Parathyroid adenoma (tissue), 2 donors: Measurements from ENCODE around the gene CLCN6.

Source experiments
- H2AFZ ChIP-seq: fragments of 300-600 bp; sonication (generic); one replicate; pipeline ENCODE4 v1.7.0; 2017; ENCODE audit warnings: antibody characterized with exemption, mild to moderate bottlenecking
- H3K27ac ChIP-seq: fragments of 300-600 bp; sonication (generic); one replicate; pipeline ENCODE4 v1.7.0; 2017
- H3K27me3 ChIP-seq: fragments of 300-600 bp; sonication (generic); one replicate; pipeline ENCODE4 v1.7.0; 2017; ENCODE audit warnings: low read length; ENCODE audit not compliant: control insufficient read depth, insufficient read depth
- H3K36me3 ChIP-seq: fragments of 300-600 bp; sonication (generic); one replicate; pipeline ENCODE4 v1.7.0; 2017; ENCODE audit warnings: low read length; ENCODE audit not compliant: control insufficient read depth, insufficient read depth
- H3K4me1 ChIP-seq: fragments of 300-600 bp; sonication (generic); one replicate; pipeline ENCODE4 v1.7.0; 2017; ENCODE audit warnings: control low read depth
- H3K4me2 ChIP-seq: fragments of 300-600 bp; sonication (generic); one replicate; pipeline ENCODE4 v1.7.0; 2017; ENCODE audit warnings: low read length
- H3K4me3 ChIP-seq: fragments of 300-600 bp; sonication (generic); one replicate; pipeline ENCODE4 v1.7.0; 2017; ENCODE audit warnings: low read depth, low read length
- H3K79me2 ChIP-seq: fragments of 300-600 bp; sonication (generic); one replicate; pipeline ENCODE4 v1.7.0; 2017; ENCODE audit warnings: control low read depth
- H3K9ac ChIP-seq: fragments of 300-600 bp; sonication (generic); one replicate; pipeline ENCODE4 v1.7.0; 2017; ENCODE audit warnings: mild to moderate bottlenecking
- H3K9me3 ChIP-seq: fragments of 300-600 bp; sonication (generic); one replicate; pipeline ENCODE4 v1.7.0; 2017; ENCODE audit warnings: low read length; ENCODE audit not compliant: control insufficient read depth
- CTCF ChIP-seq: fragments of 300-600 bp; sonication (generic); IDR thresholded peaks from one replicate; pipeline ENCODE4 v1.7.0; 2017; ENCODE audit warnings: antibody characterized with exemption, mild to moderate bottlenecking
- donor health status: primary hyperparathyroidism.

CLCN6 gene

GRCh38 chr1:11841245-11842153 is 35.5 kb downstream of the CLCN6 start:
- H3K9ac ChIP-seq = no peak overlapping the region
- no peak overlapping the region for H2AFZ ChIP-seq
- H3K4me1 ChIP-seq = no peaks in the 10 kb centered on the region
- no peaks in the 10 kb centered on the region for H3K36me3 ChIP-seq
- H3K27ac ChIP-seq = no peak overlapping the region
- no peaks in the 10 kb centered on the region for H3K9me3 ChIP-seq
- no peak overlapping the region for H3K4me2 ChIP-seq
- no peak for TF ChIP-seq CTCF
- H3K27me3 ChIP-seq = no peaks in the 10 kb centered on the region
- H3K79me2 ChIP-seq = no peaks in the 10 kb centered on the region
- no peak overlapping the region for H3K4me3 ChIP-seq

- Histone ChIP-seq H3K36me3 (no peaks in the 10 kb centered on the region), H3K4me3 (no peak overlapping the region), H3K4me2 (no peak overlapping the region), H3K9ac (no peak overlapping the region), H3K4me1 (no peaks in the 10 kb centered on the region), H3K9me3 (no peaks in the 10 kb centered on the region), H3K27me3 (no peaks in the 10 kb centered on the region), H3K27ac (no peak overlapping the region), H2AFZ (no peak overlapping the region), H3K79me2 (no peaks in the 10 kb centered on the region)
- no peak for TF ChIP-seq CTCF
These were observed 36.4 kb downstream of the CLCN6 start for GRCh38 chr1:11842154-11843041.

GRCh38 chr1:11845641-11846335 is 39.8 kb downstream of the CLCN6 start:
- Histone ChIP-seq H3K9me3 (no peaks in the 10 kb centered on the region), H3K4me2 (no peak overlapping the region), H3K4me1 (no peaks in the 10 kb centered on the region), H3K4me3 (no peak overlapping the region), H3K27ac (no peak overlapping the region), H3K79me2 (no peaks in the 10 kb centered on the region), H3K36me3 (no peaks in the 10 kb centered on the region), H3K9ac (no peak overlapping the region), H2AFZ (no peak overlapping the region), H3K27me3 (no peaks in the 10 kb centered on the region)
- no peak for TF ChIP-seq CTCF

GRCh38 chr1:11847667-11848372 is 41.8 kb downstream of the CLCN6 start, which contains the start of gene NPPA:
NPPA (minus strand) TSS chr1:11847783; CDS start chr1:11847684, 99 bp downstream.
- Histone ChIP-seq H3K9me3 (no peaks in the 10 kb centered on the region), H3K27ac (no peak within 1 kb of the TSS), H3K4me2 (no peak within 1 kb of the TSS), H3K4me3 (no peak within 1 kb of the TSS), H3K4me1 (no peaks in the 10 kb centered on the region), H3K79me2 (no peaks in the 10 kb centered on the region), H3K36me3 (no peaks in the 10 kb centered on the region), H3K9ac (no peak within 1 kb of the TSS), H3K27me3 (no peaks in the 10 kb centered on the region), H2AFZ (no peak within 1 kb of the TSS)
- TF ChIP-seq CTCF = no peak
